SIG-M5 treated with dmso at 0.1 percent for 504 hours (cell line): Measurements from ENCODE around the gene REEP6.
A peak's percentile ranks its signal among the peaks of the same experiment; 100 is the strongest.

Source experiments
- DNase-seq: peaks from one replicate; lab custom pipeline; 2025; ENCODE audit not compliant: unreplicated experiment; lab: John Stamatoyannopoulos, UW

The REEP6 gene

DNA sequence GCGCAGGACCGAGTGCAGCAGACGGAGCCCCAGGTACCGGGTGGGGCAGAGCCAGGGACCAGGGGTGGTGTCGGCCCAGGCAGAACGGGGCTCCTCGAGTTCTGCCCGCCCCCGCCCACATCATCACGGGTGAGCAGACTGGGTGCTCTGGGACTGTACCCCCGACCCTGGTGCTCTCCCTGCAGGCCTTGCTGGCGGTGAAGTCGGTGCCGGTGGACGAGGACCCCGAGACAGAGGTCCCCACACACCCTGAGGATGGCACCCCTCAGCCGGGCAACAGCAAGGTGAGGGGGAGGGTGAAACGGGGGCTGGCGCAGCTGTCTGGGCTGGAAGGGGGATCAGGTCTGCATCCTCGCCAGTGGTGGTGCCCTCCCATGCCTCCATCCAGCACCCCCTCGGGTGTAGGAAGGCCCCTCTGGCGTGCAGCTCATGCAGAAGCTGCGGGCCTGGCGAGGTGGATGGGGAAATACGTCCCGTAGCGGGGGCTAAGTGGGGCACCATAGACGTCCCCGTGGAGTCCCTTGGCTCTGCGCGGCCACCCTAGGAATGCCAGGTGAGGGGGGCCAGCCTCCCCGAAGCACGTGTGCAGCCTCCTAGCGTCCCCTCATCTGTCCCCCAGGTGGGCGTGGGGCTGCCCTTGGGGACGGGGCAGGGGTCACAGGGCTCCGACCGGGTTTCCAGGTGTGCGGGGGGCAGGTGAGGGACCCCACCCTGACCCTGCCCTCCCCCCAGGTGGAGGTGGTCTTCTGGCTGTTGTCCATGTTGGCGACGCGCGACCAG is 34.7 kb upstream of the REEP6 start:
- DNase-seq, result no peak

DNA sequence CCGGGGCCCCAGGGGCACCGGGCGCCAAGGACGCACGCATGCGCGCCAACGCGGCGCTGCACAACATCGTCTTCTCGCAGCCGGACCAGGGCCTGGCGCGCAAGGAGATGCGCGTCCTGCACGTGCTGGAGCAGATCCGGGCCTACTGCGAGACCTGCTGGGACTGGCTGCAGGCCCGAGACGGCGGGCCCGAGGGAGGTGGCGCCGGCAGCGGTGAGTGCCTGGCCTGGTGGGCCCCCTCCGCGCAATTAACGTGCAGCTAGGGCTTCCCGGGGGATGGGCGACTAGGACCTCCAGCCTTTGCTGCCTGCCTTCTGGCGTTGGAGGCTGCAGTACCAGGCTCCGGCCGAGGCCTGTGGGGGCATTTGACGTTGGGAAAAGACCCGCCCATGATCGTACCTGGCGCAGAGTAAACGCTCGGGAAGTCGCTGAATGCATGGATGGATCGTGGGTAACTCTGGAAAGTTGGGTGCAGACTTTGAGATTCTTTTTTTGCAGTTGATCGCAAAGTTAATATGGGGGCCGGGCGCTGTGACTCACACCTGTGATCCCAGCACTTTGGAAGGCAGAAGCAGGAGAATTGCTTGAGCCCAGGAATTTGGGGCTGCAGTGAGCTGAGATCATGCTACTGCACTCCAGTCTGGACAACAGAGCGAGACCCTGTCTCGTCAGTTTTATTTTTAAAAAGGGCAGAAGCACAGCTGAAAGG is 33.8 kb upstream of the REEP6 start:
- no peak for DNase-seq

GRCh38 chr19:1457892-1458291 is 33.1 kb upstream of the REEP6 start:
- DNase-seq, result no peak

- peak; percentile 35 for DNase-seq
Measured at GRCh38 chr19:1459479-1459878, 31.5 kb upstream of the REEP6 start.

DNA sequence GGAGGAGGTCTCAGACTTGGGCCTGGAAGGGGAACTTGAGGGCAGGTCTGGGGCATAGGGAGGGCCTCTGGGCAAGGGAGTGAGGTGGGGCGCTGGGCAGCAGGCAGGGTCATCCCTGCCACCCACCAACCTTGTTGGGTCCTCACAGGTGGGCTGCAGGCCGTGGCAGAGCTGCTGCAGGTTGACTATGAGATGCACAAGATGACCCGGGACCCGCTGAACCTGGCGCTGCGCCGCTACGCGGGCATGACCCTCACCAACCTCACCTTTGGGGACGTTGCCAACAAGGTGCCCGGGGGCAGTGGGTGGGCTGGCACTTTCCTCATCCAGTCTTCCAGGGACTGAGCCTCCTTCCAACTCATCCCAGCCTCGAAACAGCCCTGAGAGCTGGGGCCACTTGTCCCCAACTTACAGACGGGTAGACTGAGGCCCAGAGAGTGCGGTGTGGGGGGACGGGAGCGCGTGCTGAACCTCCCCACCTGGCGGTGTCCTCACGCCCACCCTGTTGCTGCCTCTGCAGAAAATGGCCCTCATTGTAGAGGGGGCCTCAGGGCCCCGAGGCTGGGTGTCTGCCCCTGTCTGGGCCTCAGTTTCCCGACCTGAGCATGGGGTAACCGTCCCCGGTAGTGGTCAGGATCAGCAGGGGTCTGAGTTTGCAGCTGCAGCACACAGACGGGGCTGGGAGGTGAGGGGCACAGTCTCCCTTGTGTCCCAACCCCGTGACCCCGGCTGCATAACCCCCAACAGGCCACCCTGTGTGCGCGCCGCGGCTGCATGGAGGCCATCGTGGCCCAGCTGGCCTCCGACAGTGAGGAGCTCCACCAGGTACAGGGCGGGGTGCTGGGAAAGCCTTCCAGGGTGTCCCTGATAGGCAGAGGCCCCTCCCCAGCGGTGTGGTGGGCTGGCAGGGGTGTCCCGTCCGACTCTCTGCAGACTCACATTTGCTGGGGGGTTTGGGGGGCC is 30.7 kb upstream of the REEP6 start:
- no peak for DNase-seq

DNA sequence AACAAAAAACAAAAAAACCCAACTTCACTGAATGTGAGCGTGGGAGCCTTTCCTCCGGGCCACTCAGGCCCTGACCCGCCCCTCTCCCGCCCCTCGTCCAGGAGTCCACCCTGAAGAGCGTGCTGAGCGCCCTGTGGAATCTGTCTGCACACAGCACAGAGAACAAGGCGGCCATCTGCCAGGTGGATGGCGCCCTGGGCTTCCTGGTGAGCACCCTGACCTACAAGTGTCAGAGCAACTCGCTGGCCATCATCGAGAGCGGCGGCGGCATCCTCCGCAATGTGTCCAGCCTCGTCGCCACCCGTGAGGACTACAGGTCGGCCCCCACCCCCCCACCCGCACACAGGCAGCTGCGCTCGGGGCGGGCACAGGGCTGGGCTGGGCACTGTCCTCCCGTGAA is 29.1 kb upstream of the REEP6 start:
- DNase-seq, result no peak

- no peak for DNase-seq
Measured at GRCh38 chr19:1465191-1466016, 25.6 kb upstream of the REEP6 start.

GRCh38 chr19:1466018-1466460 is 24.9 kb upstream of the REEP6 start:
- no peak for DNase-seq

DNA sequence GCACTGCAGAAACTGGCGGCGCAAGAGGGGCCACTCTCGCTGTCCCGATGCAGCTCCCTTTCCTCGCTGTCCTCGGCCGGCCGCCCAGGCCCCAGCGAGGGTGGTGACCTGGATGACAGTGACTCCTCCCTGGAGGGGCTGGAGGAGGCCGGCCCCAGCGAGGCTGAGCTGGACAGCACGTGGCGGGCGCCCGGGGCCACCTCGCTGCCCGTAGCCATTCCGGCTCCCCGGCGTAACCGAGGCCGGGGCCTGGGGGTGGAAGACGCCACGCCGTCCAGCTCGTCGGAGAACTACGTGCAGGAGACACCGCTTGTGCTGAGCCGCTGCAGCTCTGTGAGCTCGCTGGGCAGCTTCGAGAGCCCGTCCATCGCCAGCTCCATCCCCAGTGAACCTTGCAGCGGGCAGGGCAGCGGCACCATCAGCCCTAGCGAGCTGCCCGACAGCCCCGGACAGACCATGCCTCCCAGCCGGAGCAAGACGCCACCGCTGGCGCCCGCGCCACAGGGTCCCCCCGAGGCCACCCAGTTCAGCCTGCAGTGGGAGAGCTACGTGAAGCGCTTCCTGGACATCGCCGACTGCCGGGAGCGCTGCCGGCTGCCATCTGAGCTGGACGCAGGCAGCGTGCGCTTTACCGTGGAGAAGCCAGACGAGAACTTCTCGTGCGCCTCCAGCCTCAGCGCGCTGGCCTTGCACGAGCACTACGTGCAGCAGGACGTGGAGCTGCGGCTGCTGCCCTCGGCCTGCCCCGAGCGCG is 24.3 kb upstream of the REEP6 start:
- DNase-seq, result no peak

DNA sequence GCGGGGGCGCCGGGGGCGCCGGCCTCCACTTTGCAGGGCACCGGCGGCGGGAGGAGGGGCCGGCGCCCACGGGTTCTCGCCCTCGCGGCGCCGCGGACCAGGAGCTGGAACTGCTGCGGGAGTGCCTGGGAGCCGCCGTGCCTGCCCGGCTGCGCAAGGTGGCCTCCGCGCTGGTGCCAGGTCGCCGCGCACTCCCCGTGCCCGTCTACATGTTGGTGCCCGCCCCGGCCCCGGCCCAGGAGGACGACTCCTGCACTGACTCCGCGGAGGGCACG is 23.8 kb upstream of the REEP6 start:
- no peak for DNase-seq

GRCh38 chr19:1467490-1468273 is 23.3 kb upstream of the REEP6 start:
- DNase-seq, result no peak

DNA sequence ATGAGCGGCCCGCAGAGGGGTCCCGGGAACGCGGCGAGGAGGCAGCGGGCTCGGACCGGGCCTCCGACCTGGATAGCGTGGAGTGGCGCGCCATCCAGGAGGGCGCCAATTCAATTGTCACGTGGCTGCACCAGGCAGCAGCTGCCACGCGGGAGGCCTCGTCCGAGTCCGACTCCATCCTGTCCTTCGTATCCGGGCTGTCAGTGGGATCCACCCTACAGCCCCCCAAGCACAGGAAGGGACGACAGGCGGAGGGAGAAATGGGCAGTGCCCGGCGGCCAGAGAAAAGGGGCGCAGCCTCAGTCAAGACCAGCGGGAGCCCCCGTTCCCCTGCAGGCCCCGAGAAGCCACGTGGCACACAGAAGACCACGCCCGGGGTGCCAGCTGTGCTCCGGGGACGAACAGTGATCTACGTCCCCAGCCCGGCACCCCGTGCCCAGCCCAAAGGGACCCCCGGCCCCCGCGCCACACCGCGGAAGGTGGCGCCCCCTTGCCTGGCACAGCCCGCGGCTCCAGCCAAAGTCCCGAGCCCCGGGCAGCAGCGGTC is 22.6 kb upstream of the REEP6 start:
- DNase-seq, result no peak

DNA sequence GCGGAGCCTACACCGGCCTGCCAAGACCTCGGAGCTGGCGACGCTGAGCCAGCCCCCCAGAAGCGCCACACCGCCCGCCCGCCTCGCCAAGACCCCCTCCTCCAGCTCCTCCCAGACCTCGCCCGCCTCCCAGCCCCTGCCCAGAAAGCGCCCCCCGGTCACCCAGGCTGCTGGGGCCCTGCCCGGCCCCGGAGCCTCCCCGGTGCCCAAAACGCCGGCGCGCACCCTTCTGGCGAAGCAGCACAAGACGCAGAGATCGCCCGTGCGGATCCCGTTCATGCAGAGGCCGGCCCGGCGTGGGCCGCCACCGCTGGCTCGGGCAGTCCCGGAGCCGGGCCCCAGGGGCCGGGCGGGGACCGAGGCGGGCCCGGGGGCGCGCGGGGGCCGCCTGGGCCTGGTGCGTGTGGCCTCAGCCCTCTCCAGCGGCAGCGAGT is 22.1 kb upstream of the REEP6 start:
- no peak for DNase-seq

GRCh38 chr19:1469255-1470054 is 21.5 kb upstream of the REEP6 start:
- DNase-seq, result no peak

GRCh38 chr19:1470055-1470304 is 21.0 kb upstream of the REEP6 start:
- DNase-seq, result no peak

DNA sequence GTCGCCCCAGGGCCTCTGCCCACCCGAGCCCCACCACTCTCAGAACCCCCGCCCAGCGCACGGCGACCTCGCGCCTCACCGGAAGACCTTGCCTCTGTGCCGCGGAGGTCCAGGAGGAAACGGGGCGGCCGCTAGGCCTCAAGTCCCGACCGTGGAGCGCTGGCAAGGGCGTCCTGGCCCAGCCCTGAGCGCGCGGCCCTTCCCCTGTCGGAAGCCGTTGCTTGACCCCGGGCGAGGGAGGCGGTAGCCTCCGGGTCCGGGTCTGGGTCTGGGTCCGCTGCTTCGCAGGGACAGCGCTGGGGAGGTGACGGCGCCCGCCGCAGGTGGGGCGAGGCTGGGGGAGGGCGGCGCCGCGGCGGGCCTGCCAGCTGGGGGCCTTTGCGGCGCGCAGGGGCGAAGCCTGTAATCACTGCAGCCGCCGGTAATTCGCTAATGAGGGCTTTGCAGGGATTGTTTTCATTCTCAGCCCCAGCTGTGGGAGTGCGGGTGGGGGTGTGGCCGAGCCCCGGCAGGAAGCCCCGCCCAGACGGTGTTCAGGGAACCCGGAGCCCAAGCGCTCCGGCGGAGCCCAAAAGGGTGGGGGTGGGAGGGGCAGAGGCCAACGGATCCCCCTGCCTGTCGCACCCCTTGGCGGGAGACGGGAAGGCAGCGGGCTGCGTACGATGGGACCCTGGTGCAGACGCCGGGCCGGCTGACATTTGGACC is 20.5 kb upstream of the REEP6 start:
- DNase-seq, result peak; percentile 39

GRCh38 chr19:1471010-1471514 is 19.9 kb upstream of the REEP6 start:
- no peak for DNase-seq
